Neural cell (in vitro differentiated cells): ENCODE data around the gene ZNF554.

ENCODE experiments used
- CTCF ChIP-seq: fragments of 450-650 bp; IDR thresholded peaks from 2 replicates; pipeline ENCODE4 v1.5.1; 2014; ENCODE audit warnings: antibody characterized with exemption, mild to moderate bottlenecking, moderate library complexity; ENCODE audit not compliant: poor library complexity, severe bottlenecking
- EZH2 ChIP-seq: fragments of 200-600, 300-800 bp; shearing (Covaris generic), sonication (generic); IDR thresholded peaks from 2 replicates; pipeline ENCODE4 v1.6.1; 2014; ENCODE audit warnings: antibody characterized with exemption, low read length, borderline replicate concordance, mild to moderate bottlenecking; ENCODE audit not compliant: insufficient read depth, poor library complexity, severe bottlenecking
- POLR2AphosphoS5 ChIP-seq: IDR thresholded peaks from 2 replicates; pipeline ENCODE4 v1.6.1; 2012
- REST ChIP-seq: IDR thresholded peaks from 2 replicates; pipeline ENCODE4 v1.6.1; 2012; ENCODE audit warnings: borderline replicate concordance
- TAF1 ChIP-seq: IDR thresholded peaks from 2 replicates; pipeline ENCODE4 v1.6.1; 2012; ENCODE audit warnings: low read depth

DNA sequence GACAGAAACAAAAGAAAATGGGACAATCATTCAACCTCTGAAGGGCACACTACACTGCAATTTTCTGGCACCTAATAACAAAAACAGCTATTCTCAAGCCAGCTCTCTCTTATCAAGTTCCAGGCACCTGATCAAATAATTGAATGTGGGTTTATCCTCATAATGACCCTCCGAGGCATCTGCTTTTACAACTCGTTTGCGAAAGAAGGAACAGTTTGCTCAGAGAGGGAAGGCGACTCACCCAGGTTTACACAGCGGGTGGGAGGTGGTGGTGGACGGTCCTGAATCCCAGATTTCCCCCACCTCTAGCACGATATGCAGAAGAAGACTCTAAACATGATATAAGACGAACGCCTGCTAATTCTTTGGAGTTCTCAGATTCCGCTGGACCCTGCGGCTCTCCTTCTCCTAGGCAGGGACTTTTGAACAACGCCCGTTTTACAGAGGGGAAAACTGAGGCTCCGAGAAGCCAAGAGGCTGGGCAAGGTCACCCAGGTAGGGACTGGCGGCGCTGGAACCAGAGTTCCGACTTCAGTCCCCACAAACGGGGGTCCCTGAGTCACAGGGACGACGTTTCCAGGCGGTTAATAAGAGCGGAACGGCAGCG lies 37.2 kb upstream of the ZNF554 start:
- TF ChIP-seq CTCF (no peak), EZH2 (no peak), POLR2AphosphoS5 (no peak), REST (no peak), TAF1 (no peak)
